Measurements from ENCODE around the gene ITPRIPL2.

The ITPRIPL2 gene

DNA sequence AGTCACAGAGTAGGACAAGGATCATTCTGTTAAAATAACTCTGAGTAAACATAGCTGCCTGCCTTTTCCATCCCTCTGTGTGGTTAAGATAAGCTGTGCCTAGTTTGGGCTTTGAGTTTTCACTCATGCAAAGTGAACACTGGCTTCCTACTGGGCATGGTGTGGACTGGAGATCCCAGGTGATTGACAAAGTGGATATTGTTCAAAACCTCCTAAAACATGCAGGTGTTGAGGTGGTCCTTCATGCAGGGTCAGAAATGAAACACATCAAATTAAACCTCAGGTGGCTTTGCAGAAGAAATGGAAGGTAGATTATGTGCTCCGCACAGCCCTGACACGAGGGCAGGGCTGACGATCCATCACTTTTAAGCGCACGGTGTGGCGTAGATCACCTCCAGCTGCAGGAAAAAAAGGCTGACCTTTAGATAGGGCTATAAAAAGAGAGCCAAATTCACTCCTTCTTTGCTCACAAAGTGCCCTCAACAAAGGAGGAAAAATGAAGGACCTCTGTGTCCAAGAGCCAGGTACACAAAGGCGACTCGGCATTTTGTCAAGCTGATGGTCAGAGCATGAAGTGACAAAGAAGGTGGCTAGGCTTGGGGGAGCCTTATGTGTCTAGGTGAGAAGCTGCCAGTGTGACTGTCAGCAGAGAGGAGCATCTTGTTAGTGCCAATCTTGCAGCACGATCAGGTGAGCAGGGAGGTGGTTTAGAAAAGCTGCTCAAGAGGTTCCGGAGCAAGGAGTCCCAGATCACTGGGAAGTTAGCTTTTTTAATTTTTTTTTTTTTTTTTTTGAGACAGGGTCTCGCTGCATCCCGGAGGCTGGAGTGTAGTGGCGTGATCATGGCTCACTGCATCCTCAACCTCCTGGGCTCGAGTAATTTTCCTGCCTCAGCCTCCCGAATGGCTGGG is 19.9 kb upstream of the ITPRIPL2 start:
- DNase-seq, result no peak

DNA sequence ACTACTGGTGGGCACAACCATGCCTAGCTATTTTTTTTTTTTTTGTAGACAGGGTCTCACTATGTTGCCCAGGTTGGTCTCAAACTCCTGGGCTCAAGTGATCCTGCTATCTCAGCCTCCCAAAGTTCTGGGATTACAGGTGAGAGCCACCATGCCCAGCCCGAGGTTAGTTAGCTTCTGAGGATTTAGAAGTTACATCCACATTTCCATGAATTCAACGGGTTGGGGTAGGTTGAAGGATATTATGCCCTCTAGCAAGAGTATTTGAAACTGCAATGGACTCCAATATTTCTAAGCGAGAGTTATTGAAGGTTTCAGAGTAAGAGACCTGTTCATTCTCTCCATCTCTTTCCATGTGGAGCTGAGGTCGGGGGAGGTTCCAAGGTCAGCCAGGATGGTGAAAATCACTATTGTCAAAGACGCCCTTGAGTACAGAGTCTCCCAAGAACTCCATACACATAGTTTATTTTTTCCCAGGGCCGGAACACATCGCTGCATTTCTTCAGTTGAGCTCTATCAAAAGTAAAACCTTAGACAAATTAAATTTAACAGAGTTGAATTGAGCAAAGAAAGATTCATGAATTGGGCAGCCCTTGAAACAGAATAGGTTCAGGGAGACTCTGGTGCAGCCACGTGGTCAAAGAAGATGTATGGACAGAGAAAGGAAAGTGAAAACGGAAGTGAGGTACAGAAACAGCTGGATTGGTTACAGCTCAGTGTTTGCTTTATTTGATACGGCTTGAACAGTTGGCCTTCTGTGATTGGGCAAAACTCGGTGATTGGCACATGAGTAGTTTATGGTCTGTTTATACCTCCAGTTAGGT is 19.0 kb upstream of the ITPRIPL2 start:
- DNase-seq, result no peak

DNA sequence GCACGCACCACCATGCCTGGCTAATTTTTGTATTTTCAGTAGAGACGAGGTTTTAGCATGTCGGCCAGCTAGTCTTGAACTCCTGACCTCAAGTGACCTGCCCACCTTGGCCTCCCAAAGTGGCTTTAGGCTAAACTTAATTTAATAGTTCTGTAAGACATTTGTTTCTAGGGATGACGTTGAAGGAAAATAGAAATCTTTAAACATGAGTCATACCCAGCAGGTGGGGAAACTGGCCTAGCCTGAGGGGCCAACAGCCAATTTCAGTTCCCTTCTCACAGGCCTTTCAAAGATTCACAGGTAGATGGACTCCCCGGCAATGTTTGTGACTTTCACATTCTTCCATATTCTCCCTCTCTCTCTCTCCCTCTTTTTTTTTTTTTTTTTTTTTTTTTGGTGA is 18.1 kb upstream of the ITPRIPL2 start:
- DNase-seq, result no peak

DNA sequence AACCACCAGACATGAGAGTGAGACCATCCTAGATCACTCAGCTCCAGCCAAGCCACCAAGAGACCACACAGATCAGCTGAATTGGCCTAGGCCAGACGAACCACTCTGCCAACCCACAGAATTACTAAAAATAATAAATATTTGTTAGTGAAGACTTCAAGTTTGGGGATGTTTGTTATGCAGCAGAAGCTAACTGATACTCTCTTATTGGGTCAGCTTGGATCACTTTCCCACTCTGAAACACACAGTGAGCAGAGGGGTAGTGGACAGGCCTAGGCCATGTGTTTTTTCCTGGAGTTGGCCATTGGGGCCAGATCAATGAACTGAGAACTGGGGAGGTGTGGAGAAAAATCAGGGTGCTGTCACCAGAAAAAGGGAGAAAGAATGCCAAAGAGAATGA is 15.6 kb upstream of the ITPRIPL2 start:
- DNase-seq, result no peak

DNA sequence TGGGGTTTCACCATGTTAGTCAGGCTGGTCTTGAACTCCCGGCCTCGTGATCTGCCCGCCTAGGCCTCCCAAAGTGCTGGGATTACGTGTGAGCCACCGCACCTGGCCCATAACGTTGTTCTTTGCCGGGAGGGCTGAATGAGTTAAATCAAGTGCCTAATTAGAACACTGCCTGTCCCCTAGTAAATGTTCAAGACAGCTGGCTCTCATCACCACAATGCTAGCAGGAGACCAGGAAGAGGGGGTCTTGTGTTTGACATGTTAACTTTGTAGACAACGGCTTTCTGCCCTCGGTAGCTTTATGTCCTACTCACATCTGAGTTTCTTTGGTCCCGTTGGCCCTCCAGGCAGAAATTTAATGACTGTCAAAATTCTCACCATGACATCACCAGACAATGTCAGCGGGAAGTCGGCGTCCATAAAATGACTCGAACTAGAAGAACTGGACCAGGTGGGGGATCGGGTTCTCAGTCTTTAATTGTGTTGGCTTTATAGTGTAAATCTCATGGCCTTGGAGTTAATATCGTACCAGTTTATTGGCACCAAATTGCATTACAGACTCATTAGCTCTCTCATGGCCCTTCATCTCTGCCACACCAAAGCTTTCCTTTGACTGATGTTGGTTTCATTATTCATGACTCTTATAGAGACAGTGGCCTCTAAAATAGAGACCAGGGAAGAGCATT is 11.4 kb upstream of the ITPRIPL2 start:
- DNase-seq, result no peak

DNA sequence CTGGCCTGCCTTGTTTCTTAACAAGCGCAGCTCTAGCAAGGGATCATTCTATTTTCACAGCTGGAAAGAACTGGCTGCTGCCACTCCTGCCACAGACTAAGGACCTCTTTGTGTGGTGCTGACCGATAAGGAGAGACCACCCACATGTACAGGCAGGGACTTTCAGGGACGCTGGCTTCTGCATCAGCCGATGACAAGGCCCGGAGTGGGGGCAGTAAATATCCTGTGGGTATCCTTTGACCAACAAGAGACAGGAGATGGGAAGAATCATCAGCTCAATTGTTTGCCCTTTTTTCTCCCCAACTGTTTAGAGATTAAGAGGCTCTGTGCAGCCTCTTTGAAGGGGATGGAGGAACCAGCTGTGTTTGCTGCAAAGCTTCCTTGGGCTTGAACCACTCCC is 9.2 kb upstream of the ITPRIPL2 start:
- no peak for DNase-seq

DNA sequence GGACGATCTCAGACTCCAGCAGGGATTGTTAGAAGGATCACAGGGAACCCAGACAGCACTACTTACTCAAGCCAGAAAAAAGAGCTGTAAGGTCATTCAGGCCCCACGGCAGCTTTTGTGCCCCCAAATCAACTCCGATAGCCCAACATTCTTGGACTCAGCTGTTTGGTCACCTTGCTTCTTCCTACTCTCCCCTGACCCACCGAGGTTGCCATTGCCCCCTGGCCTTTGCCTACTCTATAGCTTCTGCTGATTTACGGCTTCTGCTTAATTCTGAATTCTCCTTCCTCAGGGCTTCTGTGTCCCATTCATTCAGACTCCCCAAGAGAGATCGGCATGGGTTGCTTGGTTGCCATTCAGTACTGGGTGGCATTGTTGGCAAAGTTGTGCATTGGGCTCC is 8.6 kb upstream of the ITPRIPL2 start:
- DNase-seq, result no peak

DNA sequence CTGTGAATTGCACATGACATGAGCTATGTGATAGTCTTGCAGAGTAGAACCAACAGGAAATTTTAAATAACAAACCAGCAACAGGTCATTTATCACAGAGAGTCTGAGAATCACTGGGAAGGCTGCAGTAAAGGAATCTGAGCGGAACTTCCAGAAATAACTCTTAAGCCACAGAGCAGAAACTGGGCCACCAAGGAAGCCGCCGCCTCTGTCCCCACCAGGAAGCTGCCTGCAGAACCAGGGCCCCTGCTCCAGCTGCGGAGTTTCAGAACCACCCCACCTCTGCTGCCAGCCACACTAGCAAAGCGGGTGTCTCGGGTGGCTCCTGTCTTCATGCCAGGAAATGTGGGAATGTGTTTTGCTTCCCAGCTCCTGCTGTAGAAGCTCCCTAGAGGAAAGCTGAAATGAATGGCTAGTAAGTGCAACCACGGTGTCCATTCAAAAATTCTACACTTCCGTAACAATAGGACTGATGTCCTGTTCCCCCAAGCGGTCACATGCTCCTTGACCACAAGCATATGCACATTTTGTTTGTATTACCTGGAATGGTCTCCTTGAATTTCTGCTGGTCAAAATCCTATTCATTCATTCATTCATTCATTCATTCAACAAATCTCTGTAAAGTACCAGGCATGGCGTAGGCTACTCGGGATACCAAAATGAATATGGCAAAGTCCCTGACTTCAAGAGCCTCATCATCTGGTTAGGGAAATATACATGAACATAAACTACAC is 7.7 kb upstream of the ITPRIPL2 start:
- DNase-seq, result no peak

DNA sequence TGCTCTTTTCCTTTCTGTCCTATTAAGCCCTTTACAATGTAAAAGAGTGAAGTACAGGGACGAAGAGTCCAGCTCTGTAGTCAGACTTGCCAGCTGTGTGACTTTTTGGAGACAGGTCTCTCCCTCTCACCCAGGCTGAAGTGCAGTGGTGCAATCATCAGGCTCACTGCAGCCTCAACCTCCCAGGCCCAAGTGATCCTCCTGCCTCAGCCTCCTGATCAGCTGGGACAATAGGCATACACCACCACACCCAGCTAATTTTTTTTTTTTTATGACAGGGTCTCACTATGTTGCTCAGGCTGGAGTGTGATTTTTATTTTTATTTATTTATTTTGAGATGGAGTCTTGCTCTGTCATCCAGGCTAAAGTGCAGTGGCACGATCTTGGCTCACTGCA is 7.1 kb upstream of the ITPRIPL2 start:
- DNase-seq, result no peak

DNA sequence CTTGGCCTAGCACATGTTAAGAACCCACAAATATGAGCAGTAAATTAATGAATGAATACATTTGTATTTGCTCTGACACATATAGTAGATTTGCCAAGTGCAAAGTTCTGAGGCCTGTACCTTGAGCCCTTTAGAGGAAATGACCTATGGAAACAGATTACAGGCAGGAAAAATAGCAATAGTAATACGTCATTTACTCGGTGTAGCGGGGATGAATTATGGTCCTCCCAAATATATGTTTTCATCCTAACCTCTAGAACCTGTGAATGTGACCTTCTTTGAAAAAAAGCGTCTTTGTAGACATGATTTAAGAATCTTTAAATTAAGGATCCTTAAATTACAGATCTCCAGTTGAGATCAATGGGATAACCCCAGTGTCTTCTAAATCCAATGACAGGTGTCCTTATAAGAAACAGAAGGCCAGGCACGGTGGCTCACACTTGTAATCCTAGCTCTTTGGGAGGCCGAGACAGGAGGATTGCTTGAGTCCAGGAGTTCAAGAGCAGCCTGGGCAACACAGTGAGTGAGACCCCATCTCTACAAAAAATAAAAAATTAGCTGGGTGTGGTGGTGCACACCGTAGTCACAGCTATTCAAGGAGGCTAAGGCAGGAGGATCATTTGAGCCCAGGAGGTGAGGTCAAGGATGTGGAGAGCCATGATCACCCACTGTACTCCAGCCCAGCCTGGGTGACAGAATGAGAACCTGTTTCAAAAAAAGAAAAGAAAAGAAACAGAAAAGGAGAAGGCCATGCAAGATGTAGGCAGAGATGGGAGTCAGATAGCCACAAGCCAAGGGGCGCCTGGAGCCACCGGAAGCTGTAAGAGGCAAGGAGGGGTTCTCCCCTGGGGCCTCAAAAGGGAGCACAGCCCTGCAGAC is 5.1 kb upstream of the ITPRIPL2 start:
- no peak for DNase-seq

DNA sequence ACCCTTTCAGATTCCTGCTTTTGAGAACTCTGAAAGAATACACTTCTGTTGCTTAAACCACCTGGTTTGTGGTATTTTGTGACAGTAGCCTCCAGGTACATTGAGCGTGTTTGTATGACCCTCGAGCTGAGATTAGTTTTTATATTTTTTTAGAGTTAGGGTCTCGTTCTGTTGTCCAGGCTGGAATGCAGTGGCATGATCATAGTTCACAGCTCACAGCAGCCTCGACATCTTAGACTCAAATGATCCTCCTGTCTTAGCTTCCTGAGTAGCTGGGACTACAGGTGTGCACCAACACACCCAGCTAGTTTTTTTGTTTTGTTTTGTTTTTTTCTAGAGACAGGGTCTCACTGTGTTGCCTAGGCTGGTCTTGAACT is 4.5 kb upstream of the ITPRIPL2 start:
- DNase-seq, result no peak

DNA sequence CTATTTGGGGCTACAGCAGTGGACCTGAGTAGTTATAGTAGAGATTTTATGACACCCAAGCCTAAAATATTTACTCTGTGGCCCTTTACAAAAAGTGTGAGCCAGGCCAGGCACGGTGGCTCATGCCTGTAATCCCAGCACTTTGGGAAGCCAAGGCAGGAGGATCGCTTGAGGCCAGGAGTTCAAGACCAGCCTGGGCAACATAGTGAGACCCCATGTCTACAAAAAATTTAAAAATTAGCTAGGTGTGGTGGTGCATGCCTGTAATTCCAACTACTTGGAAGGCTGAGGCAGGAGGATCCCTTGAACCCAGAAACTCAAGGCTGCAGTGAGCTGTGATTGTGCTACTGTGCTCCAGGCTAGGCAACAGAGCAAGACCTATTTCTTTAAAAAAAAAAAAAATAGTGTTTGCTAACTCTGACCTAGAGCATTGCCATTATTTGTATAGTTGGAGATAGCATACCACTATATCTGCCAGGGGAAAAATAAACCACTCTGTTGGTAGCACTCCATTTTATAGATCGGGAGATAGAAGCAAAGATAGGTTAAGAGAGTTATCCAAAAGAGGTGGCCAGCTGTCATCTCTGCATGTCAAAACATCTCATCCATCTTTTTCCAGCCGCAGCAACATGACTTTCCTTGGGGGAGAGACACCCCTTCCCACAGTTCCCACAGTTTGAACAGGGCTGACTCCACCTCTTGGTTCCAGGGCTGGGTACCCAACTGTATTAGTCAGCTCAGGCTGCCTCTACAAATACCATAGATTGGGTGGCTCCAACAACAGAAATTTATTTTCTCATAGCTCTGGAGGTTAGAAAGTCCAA is 3.0 kb upstream of the ITPRIPL2 start:
- DNase-seq, result no peak

DNA sequence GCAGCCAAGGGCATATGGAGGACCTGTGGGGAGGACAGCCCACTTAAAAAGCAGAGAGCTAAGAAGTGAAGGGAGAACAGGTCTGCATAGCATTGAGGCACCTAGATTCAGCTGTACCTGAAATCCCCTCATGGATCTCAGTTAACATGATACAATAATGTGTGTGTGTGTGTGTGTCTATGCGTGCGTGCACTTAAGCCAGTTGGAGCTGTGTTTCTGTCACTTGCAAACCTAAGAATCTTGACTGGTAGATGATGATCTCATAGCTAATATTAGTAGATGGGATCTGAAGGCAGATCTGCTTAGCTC is 1.7 kb upstream of the ITPRIPL2 start:
- no peak for DNase-seq

DNA sequence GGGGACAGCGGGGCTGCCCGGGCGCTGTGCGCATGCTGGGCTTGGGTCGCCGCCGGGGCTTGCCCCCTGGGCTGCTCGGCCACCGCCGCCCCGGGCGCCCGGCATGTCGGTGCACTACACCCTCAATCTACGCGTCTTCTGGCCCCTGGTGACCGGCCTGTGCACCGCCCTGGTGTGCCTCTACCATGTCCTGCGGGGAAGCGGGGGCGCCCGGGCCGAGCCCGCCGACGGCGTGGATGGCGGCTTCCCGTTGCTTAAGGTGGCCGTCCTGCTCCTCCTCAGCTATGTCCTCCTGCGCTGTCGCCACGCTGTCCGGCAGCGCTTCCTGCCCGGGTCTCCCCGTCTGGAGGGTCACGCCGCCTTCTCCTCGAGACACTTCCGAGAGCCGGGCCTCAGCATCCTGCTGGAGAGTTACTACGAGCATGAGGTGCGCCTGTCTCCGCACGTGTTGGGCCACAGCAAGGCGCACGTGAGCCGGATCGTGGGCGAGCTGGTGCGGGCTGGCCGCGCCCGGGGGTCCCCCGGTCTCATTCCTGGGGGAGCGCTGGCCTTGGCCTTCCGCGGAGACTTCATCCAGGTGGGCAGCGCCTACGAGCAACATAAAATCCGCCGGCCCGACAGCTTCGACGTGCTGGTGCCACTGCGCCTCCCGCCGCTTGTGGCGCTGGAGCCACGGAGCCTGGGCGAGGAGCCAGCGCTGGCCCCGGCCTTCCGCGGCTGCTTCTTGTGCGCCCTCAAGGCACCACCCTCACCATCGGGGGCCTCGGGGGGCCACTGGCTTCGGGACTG is 789 bp downstream of the ITPRIPL2 start:
- DNase-seq, result peak; percentile 59

DNA sequence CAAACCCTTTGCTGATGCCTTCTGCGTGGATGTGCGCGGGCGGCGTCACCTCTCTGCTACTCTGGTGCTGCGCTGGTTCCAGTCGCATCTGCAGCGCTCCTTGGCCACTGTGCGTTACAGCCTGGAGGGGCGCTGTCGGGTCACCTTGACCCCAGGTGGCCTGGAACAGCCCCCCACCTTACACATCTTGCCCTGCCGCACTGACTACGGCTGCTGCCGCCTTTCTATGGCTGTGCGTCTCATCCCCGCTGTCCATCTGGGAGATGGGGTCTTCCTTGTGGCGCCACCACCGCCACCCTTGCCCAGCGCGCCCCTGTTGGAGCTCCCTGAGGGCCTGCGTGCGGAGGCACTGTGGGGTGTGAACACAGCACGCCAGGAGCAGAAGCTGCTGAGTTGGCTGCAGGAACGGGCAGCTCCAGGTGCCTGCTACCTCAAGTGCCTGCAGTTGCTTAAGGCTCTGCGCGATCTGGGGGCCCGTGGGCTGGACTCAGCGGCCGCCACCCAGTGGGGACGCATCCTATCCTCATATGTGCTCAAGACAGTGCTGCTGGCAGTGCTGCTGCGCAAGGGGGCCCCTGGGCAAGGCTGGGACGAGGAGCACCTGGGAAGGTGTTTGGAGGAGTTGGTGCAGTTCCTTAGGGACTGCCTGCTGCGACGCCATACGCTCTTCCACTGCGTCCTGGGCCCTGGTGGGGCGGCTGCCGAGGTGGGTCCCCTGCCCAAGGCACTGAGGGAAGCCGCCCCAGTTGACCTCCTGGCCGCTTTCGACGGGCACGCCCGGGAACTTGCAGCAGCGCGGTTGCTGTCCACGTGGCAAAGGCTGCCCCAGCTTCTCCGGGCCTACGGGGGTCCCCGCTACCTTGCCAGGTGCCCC is 1.6 kb downstream of the ITPRIPL2 start:
- DNase-seq, result no peak

DNA sequence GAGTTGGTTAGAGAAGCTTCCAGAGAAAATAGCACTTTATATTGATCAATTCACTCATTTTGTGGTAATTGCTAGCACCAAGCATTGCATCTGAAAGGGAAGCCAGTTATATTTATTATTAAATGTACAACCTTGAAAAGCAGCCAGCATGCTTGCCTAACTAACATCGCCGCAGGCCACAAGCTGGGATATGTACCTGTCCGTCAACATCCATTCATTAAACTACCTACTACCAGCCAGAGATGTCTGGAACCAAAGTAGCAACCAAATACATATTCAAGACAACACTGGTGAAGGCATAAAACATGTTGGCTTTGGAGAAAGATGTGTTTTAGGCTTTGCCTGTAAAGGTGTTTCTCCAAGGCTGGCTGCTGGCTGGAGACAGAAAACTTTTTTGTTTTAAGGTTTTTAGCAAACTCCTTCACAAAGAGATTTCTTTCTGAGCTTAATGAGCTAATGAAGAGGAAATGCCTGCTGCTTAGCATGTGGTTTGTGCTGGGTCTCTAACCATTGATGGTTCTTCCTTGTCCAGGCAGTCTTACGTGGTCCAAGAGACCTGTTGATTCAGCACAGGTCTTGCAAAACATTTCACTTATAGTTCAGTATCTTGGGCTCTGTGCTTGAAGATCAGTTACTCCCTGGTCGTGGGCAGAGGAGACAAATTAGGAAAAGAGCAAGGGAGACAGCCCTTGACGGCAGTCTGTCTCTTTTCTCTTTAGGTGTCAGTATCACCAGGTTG is 3.1 kb downstream of the ITPRIPL2 start:
- DNase-seq, result no peak

DNA sequence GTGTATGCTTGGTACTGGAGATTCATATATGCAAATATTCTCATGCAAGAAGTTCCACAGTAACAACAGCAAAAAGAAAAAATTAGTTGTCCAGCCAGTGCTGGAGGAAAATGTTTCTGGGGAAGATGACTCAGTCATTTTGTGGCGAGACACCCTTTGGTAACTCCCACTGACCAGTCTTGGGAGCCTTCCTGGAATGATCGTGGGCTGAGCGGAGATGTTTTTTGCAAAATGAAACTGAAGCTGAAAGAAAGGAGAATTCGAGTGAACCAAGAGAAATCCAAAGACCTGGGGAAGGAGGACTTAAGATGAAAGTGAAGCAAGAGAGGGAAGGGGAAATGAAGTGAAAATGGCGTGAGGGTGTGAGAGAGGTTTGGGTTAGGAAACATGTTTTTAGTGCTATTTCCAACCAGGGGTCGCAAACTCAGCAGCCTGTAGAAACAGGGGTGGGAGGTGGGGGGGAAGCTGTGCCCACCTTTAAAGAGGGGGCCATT is 5.2 kb downstream of the ITPRIPL2 start:
- DNase-seq, result no peak

DNA sequence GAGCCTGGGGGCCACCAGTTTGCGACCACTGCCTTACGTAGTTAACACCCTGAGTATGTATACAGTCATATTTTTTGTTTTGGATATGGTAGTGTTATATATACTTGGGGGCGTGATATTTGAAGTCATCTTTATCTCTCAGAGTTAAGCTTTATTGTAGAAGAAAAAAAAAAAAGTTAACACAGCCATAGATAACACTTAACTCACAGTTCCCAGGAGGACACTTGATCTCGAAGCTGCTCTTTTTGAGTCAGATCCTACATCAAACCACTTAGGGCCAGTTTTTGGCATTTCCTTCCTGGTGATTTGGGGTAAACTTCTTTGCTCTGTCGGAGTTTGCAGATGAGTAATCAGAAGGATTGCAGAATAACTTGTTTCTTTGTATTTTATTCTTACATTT is 5.8 kb downstream of the ITPRIPL2 start:
- DNase-seq, result no peak
